GM23338 (cell line): ENCODE data around the gene CYP1B1. TPM values are rescaled to one million over a fixed set of nuclear protein-coding genes. Genes with fewer than 3 reads are reported as not detected.

Experiments
- ATAC-seq: fragments of 200-7000 bp; cut with Tn5 transposase; 3 replicates; pipeline ENCODE4 v1.9.1; 2020
- DNase-seq: peaks from one replicate; pipeline ENCODE4 v3.0.0-alpha.2; 2015; ENCODE audit warnings: low spot score
- H2AFZ ChIP-seq: fragments of 200-600 bp; sonication (generic); 2 replicates; pipeline ENCODE4 v1.8.0; 2016; ENCODE audit warnings: antibody characterized with exemption, mild to moderate bottlenecking, moderate library complexity
- H3F3A ChIP-seq: fragments of 200-600 bp; sonication (generic); replicated peaks from 2 replicates; pipeline ENCODE4 v1.8.0; 2017; ENCODE audit warnings: antibody characterized with exemption, mixed run types, low read depth
- H3K27ac ChIP-seq: fragments of 200-600 bp; sonication (generic); 2 replicates; pipeline ENCODE4 v1.6.1; 2016; ENCODE audit warnings: low read depth
- H3K27me3 ChIP-seq: fragments of 200-600 bp; sonication (generic); 2 replicates; pipeline ENCODE4 v1.8.0; 2016; ENCODE audit warnings: mild to moderate bottlenecking, mixed run types, moderate library complexity; ENCODE audit not compliant: insufficient read depth
- H3K36me3 ChIP-seq: fragments of 200-600 bp; sonication (generic); 2 replicates; pipeline ENCODE4 v1.8.0; 2016; ENCODE audit warnings: mild to moderate bottlenecking; ENCODE audit not compliant: insufficient read depth
- H3K4me1 ChIP-seq: fragments of 200-600 bp; sonication (generic); 2 replicates; pipeline ENCODE4 v1.8.0; 2016; ENCODE audit warnings: mild to moderate bottlenecking, moderate library complexity; ENCODE audit not compliant: insufficient read depth
- H3K4me2 ChIP-seq: fragments of 200-600 bp; sonication (generic); 2 replicates; pipeline ENCODE4 v1.7.1; 2017; ENCODE audit warnings: mixed run types
- H3K4me3 ChIP-seq: fragments of 200-600 bp; sonication (generic); 2 replicates; pipeline ENCODE4 v1.6.1; 2016; ENCODE audit warnings: mixed run types
- H3K79me2 ChIP-seq: fragments of 200-600 bp; sonication (generic); replicated peaks from 2 replicates; pipeline ENCODE4 v1.8.0; 2017; ENCODE audit warnings: mild to moderate bottlenecking; ENCODE audit not compliant: insufficient read depth
- H3K9me2 ChIP-seq: fragments of 200-600 bp; sonication (generic); 2 replicates; pipeline ENCODE4 v1.8.0; 2017; ENCODE audit not compliant: insufficient read depth
- H4K20me1 ChIP-seq: fragments of 200-600 bp; sonication (generic); replicated peaks from 2 replicates; pipeline ENCODE4 v1.8.0; 2017; ENCODE audit warnings: mild to moderate bottlenecking; ENCODE audit not compliant: insufficient read depth
- H3K27ac Mint-ChIP-seq: 2 replicates; pipeline ENCODE4 v1.8.0; 2020; ENCODE audit warnings: inconsistent platforms, mild to moderate bottlenecking, moderate library complexity, mixed read lengths
- H3K27me3 Mint-ChIP-seq: 3 replicates; pipeline ENCODE4 v1.8.0; 2022; ENCODE audit warnings: low read depth, mild to moderate bottlenecking, moderate library complexity, mixed read lengths, inconsistent platforms; ENCODE audit not compliant: insufficient read depth, poor library complexity
- H3K36me3 Mint-ChIP-seq: 3 replicates; pipeline ENCODE4 v1.8.0; 2021; ENCODE audit warnings: low read depth, mild to moderate bottlenecking, inconsistent platforms, moderate library complexity, mixed read lengths
- H3K4me1 Mint-ChIP-seq: 3 replicates; pipeline ENCODE4 v1.8.0; 2020; ENCODE audit warnings: mild to moderate bottlenecking, inconsistent platforms, mixed read lengths
- H3K4me3 Mint-ChIP-seq: 3 replicates; pipeline ENCODE4 v1.8.0; 2021; ENCODE audit warnings: moderate library complexity, mild to moderate bottlenecking, inconsistent platforms, mixed read lengths
- H3K9me3 Mint-ChIP-seq: 3 replicates; pipeline ENCODE4 v1.8.0; 2020; ENCODE audit warnings: moderate library complexity, mild to moderate bottlenecking, inconsistent platforms, mixed read lengths
- EZH2 ChIP-seq: fragments of 200-600 bp; sonication (generic); IDR thresholded peaks from one replicate; pipeline ENCODE4 v1.8.0; 2017; ENCODE audit warnings: antibody characterized with exemption, mild to moderate bottlenecking, low read depth; ENCODE audit not compliant: unreplicated experiment
- JUNB ChIP-seq: IDR thresholded peaks from one replicate; pipeline ENCODE4 v1.6.1; 2016; ENCODE audit warnings: antibody characterized with exemption; ENCODE audit not compliant: unreplicated experiment
- REST ChIP-seq: IDR thresholded peaks from one replicate; pipeline ENCODE4 v1.6.1; 2018; ENCODE audit warnings: antibody characterized with exemption; ENCODE audit not compliant: unreplicated experiment
- ZNF114 ChIP-seq: fragments of 250-450 bp; sonication (Bioruptor Pico); IDR thresholded peaks from 2 replicates; pipeline ENCODE4 v1.5.0; 2020; ENCODE audit warnings: mild to moderate bottlenecking, moderate library complexity
- ZNF331 ChIP-seq: fragments of 250-450 bp; sonication (Bioruptor Pico); IDR thresholded peaks from 2 replicates; pipeline ENCODE4 v1.5.0; 2020; ENCODE audit warnings: low read depth, mild to moderate bottlenecking, moderate library complexity
- polyA plus RNA-seq: library from polyadenylated mRNA; unstranded; fragments of >200 nt; fragmentation: Nextera tagmentation; extraction: Ambion mirVana; gene quantifications from 2 replicates; pipeline ENCODE4 v1.2.1, GENCODE V29; 2016
- total RNA-seq: library from RNA; depleted of rRNA; stranded (reverse); fragments of >200 nt; shearing (Covaris generic); gene quantifications from 2 replicates; pipeline ENCODE4 v1.2.3, GENCODE V29; 2014
- TF ChIP-seq, protein P1 (sequence below): fragments of 250-450 bp; sonication (Bioruptor Pico); IDR thresholded peaks from 2 replicates; pipeline ENCODE4 v1.5.0; 2020; ENCODE audit warnings: mild to moderate bottlenecking, moderate library complexity

The CYP1B1 gene
- total and polyA plus RNA-seq, 2 experiments from 2014 or later, result 3.3 to 6.2 TPM

DNA sequence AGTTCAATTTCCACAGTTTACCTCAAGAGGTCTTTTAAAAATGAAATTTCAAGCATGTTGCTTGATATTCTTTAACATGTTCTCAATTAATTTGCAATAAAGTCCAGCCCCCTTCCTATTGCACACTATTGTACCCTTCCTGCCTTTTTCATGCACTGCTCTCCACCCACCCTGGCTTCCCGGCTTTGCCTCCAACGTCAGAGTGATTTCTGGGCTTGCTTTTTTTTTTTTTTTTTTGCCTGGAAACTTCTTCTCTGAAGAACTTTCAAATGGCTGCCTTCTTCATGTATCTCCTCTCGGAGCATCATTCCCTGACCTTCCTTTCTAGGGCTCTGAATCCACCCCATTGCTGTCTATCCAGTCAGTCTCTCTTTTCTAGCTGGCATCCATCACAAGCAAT is 24.4 kb upstream of the CYP1B1 start:
- Mint-ChIP-seq H3K36me3 (peaks cover 3% of the 10 kb centered on the region; the same call in 1 of the 3 replicates), H3K27me3 (peaks cover 40% of the 10 kb centered on the region), H3K27ac (no peak overlapping the region), H3K4me1 (peaks cover 55% of the 10 kb centered on the region), H3K4me3 (no peak overlapping the region), H3K9me3 (peaks cover 16% of the 10 kb centered on the region; the same call in 2 of the 3 replicates)
- H3K4me3 ChIP-seq, result no peak overlapping the region
- no peaks in the 10 kb centered on the region for H4K20me1 ChIP-seq
- H2AFZ ChIP-seq, result no peak overlapping the region
- no peaks in the 10 kb centered on the region for H3K79me2 ChIP-seq
- no peaks in the 10 kb centered on the region for H3F3A ChIP-seq
- peak overlapping the region; percentile 59; the same call in 1 of the 2 replicates for H3K4me2 ChIP-seq
- H3K4me1 ChIP-seq, result peaks cover 51% of the 10 kb centered on the region
- TF ChIP-seq ZNF331 (CRISPR knock-in tag) (no peak), EZH2 (no peak), JUNB (no peak), REST (no peak), ZNF114 (CRISPR knock-in tag) (no peak)
- TF ChIP-seq, protein P1, sequence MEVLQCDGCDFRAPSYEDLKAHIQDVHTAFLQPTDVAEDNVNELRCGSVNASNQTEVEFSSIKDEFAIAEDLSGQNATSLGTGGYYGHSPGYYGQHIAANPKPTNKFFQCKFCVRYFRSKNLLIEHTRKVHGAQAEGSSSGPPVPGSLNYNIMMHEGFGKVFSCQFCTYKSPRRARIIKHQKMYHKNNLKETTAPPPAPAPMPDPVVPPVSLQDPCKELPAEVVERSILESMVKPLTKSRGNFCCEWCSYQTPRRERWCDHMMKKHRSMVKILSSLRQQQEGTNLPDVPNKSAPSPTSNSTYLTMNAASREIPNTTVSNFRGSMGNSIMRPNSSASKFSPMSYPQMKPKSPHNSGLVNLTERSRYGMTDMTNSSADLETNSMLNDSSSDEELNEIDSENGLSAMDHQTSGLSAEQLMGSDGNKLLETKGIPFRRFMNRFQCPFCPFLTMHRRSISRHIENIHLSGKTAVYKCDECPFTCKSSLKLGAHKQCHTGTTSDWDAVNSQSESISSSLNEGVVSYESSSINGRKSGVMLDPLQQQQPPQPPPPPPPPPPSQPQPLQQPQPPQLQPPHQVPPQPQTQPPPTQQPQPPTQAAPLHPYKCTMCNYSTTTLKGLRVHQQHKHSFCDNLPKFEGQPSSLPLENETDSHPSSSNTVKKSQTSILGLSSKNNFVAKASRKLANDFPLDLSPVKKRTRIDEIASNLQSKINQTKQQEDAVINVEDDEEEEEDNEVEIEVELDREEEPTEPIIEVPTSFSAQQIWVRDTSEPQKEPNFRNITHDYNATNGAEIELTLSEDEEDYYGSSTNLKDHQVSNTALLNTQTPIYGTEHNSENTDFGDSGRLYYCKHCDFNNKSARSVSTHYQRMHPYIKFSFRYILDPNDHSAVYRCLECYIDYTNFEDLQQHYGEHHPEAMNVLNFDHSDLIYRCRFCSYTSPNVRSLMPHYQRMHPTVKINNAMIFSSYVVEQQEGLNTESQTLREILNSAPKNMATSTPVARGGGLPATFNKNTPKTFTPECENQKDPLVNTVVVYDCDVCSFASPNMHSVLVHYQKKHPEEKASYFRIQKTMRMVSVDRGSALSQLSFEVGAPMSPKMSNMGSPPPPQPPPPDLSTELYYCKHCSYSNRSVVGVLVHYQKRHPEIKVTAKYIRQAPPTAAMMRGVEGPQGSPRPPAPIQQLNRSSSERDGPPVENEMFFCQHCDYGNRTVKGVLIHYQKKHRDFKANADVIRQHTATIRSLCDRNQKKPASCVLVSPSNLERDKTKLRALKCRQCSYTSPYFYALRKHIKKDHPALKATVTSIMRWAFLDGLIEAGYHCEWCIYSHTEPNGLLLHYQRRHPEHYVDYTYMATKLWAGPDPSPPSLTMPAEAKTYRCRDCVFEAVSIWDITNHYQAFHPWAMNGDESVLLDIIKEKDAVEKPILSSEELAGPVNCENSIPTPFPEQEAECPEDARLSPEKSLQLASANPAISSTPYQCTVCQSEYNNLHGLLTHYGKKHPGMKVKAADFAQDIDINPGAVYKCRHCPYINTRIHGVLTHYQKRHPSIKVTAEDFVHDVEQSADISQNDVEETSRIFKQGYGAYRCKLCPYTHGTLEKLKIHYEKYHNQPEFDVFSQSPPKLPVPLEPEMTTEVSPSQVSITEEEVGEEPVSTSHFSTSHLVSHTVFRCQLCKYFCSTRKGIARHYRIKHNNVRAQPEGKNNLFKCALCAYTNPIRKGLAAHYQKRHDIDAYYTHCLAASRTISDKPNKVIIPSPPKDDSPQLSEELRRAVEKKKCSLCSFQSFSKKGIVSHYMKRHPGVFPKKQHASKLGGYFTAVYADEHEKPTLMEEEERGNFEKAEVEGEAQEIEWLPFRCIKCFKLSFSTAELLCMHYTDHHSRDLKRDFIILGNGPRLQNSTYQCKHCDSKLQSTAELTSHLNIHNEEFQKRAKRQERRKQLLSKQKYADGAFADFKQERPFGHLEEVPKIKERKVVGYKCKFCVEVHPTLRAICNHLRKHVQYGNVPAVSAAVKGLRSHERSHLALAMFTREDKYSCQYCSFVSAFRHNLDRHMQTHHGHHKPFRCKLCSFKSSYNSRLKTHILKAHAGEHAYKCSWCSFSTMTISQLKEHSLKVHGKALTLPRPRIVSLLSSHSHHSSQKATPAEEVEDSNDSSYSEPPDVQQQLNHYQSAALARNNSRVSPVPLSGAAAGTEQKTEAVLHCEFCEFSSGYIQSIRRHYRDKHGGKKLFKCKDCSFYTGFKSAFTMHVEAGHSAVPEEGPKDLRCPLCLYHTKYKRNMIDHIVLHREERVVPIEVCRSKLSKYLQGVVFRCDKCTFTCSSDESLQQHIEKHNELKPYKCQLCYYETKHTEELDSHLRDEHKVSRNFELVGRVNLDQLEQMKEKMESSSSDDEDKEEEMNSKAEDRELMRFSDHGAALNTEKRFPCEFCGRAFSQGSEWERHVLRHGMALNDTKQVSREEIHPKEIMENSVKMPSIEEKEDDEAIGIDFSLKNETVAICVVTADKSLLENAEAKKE, result no peak
- no peaks in the 10 kb centered on the region for H3K36me3 ChIP-seq
- H3K27me3 ChIP-seq, result peaks cover 53% of the 10 kb centered on the region
- DNase-seq (no peak), ATAC-seq (no peak)
- H3K27ac ChIP-seq, result no peak overlapping the region
- H3K9me2 ChIP-seq, result no peaks in the 10 kb centered on the region
